ENCODE results near the gene RTN4R. TPM values are rescaled to one million over a fixed set of nuclear protein-coding genes. Genes with fewer than 3 reads are reported as not detected.

Gene RTN4R
- total and polyA plus RNA-seq, 2 of the 4 experiments (the other 2 are of a cell fraction): 0.18 to 0.94 TPM

GRCh38 chr22:20224917-20225692 is 43.0 kb downstream of the RTN4R start:
- H3K4me1 ChIP-seq (ENCODE audit: control insufficient read depth, insufficient read depth, low read length): no peaks in the 10 kb centered on the region
- CTCF ChIA-PET: no interaction called here
- H2BK120ac ChIP-seq (ENCODE audit: low read depth, low read length): no peak overlapping the region
- dilution Hi-C loops (cut with HindIII; ENCODE audit: low sequenced_read_pairs, unreplicated experiment): no loop called here
- H2BK5ac ChIP-seq (ENCODE audit: low read depth, low read length, poor library complexity, severe bottlenecking): no peak overlapping the region
- H3K56ac ChIP-seq (ENCODE audit: extremely low read depth, insufficient read depth, low read length): no peak overlapping the region
- WGBS, 2 experiments (ENCODE audit: extremely low coverage in 2 of 2, insufficient read length in 1 of 2): 75% methylated on average over 14 of the region's 18 CpGs; no CpG with 5 or more reads in 1 of the 2 experiments
- no peak overlapping the region for H3K4ac ChIP-seq (ENCODE audit: low read depth, low read length)
- no peak overlapping the region for H3K4me2 ChIP-seq (ENCODE audit: low read depth, low read length)
- H4K8ac ChIP-seq (ENCODE audit: low read depth in 2 of 2, low read length in 2 of 2): no peak overlapping the region
- H3K23ac ChIP-seq (ENCODE audit: low read depth, low read length): no peak overlapping the region
- H3K27ac ChIP-seq (ENCODE audit: insufficient read depth, low read length): no peak overlapping the region
- POLR2A ChIA-PET (ENCODE audit: unreplicated experiment): no interaction called here
- in situ Hi-C loops (cut with MboI; ENCODE audit: low sequenced_read_pairs): no loop called here
- 0 out of 2 replicates have a peak, but pooled peaks cover 7% of the 10 kb centered on the region for H4K20me1 ChIP-seq (ENCODE audit: insufficient read depth, low read length)
- no peaks in the 10 kb centered on the region for H3K36me3 ChIP-seq (ENCODE audit: control insufficient read depth, insufficient read depth, low read length)
- H4K5ac ChIP-seq (ENCODE audit: low read depth, low read length): no peak overlapping the region
- H2AFZ ChIP-seq (replicated peaks; ENCODE audit: low read length, poor library complexity): peak overlapping the region; percentile 58
- peak overlapping the region; percentile 26 for H2AK9ac ChIP-seq (replicated peaks; ENCODE audit: low read depth, low read length, poor library complexity)
- DNase-seq: no peak
- ATAC-seq (ENCODE audit: low read depth): no peak
- H3K9me3 ChIP-seq (ENCODE audit: control insufficient read depth, insufficient read depth, low read length): no peaks in the 10 kb centered on the region
- H3K4me3 ChIP-seq (ENCODE audit: insufficient read depth, low read depth, low read length): no peak overlapping the region
- no TSS peak for BruUV-seq (replicated peaks)
- H3K18ac ChIP-seq (ENCODE audit: low read depth, low read length): no peak overlapping the region
- peaks cover 23% of the 10 kb centered on the region for H3K27me3 ChIP-seq (ENCODE audit: control insufficient read depth, insufficient read depth, low read length)
- H2BK15ac ChIP-seq (ENCODE audit: low read depth, low read length): no peak overlapping the region
- no peak overlapping the region for H3K9ac ChIP-seq (ENCODE audit: low read depth, low read length)
- intact Hi-C loops (cut with micrococcal nuclease): no loop called here
- H4K91ac ChIP-seq (ENCODE audit: insufficient read depth, low read depth, low read length): no peak overlapping the region
- no peaks in the 10 kb centered on the region for H3K79me1 ChIP-seq (ENCODE audit: low read depth in 1 of 2, low read length in 2 of 2)
- H3K14ac ChIP-seq (replicated peaks; ENCODE audit: low read depth, low read length): no peak overlapping the region
- no peak overlapping the region for H2BK20ac ChIP-seq (ENCODE audit: low read depth, low read length)
- H2AK5ac ChIP-seq (ENCODE audit: low read depth, low read length): no peak overlapping the region
- peaks cover 5% of the 10 kb centered on the region; the same call in 1 of the 2 replicates for H3K9me1 ChIP-seq (ENCODE audit: insufficient read depth, low read length)
- no peak for TF ChIP-seq RFX5 (IDR thresholded peaks at IDR 0.05; ENCODE audit: low read depth, low read length)
- TF ChIP-seq RAD21 (IDR thresholded peaks at IDR 0.05; ENCODE audit: low read length): no peak
- no peak for TF ChIP-seq USF2 (IDR thresholded peaks at IDR 0.05; ENCODE audit: low read depth, low read length)
- TF ChIP-seq NFE2L2 (IDR thresholded peaks at IDR 0.05; ENCODE audit: low read depth, low read length): no peak

Measured in IMR-90 (cell line).